ENCODE data around the gene PLS1.
A peak's percentile ranks its signal among the peaks of the same experiment; 100 is the strongest.
"Not testable (repeated sequence)": the region's sequence is repeated elsewhere in the genome, so short reads cannot be mapped to it uniquely, and the experiment has no call there.

The PLS1 gene

DNA sequence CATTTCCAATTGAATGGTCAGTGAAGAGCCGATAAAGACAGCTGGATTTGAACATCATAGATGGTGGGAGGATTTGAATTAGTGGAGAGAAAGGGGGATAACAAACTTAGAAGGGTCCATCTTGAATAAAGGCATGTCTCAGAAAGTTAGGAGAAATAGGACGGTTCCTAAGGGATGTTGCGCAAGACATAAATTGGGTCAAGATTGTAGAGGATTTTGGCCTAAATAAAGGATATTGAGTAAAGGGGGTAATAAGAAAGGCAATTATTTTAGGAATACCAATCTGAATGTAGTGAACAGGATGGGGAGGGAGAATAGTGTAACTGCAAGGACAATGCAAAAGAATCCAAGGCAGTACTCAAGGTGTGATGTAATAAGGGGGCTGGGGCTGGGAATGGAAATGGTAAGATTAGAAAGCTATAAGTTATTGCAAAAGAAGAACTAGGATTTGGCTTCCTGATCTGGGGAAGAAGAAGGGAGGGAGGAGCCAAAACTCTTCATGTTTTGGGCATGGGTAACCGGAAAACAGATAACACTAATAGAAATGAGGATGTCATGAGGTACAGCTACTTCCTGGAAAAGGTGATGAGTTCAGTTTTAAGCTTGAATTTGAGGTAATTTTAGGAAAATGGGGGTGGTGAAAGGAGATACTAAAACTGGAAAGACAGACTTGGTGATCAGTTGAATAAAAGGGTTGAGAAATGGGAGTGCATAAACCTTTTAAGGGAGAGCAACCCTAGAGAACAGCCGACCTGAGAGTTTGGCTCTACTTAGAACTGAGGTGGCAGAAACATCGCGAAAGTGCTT lies 110.3 kb downstream of the PLS1 start:
- DNase-seq: no peak

DNA sequence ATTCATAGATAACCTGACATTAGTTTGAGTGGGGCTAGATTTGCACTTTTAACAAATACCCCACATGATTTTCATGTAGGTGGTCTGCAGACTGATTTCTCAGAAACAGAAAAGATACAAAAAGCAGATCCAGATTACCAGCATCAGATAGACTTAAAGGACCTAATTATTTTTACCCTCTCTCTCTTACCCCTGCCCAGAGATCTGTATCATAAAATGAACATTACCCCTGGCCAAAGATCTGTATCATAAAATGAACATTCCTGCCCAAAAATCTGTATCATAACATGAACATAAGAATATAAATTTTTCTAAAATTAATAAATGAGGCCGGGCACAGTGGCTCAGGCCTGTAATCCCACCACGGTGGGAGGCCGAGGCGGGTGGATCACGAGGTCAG lies 113.0 kb downstream of the PLS1 start:
- DNase-seq: no peak

DNA sequence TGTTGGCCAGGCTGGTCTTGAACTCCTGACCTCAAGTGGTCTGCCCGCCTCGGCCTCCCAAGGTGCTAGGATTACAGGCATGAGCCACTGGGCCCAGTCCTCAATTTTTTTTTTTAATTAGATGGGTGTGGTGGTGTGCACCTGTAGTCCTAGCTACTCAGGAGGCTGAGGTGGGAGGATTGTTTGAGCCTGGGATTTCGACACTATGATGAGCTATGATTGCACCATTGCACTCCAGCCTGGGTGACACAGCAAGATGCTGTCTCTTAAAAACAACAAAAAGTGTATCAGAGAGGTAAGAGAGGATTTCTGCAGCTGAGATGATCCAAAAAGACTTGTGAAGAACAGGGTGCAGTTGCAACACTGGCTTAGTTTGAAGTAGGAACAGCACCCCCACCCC lies 118.7 kb downstream of the PLS1 start:
- not testable (repeated sequence) for DNase-seq

DNA sequence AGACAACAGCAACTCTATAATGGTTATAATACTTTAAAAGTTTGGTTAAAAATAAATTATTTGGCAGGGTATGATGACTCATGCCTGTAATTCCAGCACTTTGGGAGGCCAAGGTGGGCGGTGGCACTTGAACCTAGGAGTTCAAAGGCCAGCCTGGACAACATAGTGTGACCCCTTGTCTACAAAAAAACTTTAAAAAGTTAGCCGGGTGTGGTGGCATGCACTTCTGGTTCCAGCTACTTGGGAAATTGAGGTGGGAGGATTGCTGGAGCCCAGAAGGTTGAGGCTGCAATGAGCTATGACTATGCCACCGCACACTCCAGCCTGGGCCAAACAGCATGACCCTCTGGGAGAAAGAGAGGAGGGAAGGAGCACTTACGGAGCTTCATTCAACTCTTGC lies 119.9 kb downstream of the PLS1 start:
- no peak for DNase-seq

DNA sequence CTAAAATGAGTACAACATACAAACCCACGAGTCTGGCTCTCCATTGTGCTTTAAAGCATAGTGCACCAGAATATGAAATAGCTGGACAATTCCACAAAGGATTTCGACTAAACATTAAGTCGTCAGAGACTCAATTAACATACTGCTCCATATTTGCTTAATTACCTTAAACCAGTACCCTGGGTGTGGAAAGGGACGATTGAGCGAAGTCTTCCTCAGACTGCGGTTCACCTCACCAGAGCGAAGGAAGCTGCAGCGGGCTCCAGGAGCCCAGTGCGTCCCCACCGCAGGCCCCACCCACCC lies 127.4 kb downstream of the PLS1 start:
- no peak for DNase-seq

DNA sequence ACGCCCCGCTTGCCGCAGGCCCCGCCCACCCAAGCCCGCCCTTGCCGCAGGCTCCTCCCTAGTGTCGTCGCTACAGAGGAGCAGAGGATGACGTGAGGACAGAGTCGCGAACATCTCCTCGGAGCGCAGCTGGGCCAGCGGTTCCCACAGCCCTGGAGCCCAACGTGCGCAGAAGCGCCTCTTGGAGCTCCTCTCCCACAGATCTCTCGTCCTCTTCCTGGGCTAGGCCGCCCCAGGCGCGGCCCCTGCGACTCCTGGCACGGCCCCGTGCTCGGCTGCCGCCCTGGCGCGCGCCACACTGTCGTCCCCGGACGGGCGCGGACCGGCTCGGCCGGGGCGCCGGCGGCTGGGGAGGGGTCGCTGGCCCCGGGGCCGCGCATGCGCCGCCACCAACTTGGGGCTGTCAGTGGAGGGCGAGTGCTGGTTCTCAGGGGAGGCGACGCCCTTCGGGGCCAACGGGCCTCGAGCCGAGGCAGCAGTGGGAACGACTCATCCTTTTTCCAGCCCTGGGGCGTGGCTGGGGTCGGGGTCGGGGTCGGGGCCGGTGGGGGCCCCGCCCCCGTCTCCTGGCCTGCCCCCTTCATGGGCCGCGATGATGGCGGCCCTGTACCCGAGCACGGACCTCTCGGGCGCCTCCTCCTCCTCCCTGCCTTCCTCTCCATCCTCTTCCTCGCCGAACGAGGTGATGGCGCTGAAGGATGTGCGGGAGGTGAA lies 127.9 kb downstream of the PLS1 start, which contains the start of gene TRPC1:
Gene TRPC1 (plus strand): TSS at position 67 of the 714 bp plus-strand sequence. CDS start 526 bp downstream, at position 593.
- DNase-seq: peak; percentile 88

DNA sequence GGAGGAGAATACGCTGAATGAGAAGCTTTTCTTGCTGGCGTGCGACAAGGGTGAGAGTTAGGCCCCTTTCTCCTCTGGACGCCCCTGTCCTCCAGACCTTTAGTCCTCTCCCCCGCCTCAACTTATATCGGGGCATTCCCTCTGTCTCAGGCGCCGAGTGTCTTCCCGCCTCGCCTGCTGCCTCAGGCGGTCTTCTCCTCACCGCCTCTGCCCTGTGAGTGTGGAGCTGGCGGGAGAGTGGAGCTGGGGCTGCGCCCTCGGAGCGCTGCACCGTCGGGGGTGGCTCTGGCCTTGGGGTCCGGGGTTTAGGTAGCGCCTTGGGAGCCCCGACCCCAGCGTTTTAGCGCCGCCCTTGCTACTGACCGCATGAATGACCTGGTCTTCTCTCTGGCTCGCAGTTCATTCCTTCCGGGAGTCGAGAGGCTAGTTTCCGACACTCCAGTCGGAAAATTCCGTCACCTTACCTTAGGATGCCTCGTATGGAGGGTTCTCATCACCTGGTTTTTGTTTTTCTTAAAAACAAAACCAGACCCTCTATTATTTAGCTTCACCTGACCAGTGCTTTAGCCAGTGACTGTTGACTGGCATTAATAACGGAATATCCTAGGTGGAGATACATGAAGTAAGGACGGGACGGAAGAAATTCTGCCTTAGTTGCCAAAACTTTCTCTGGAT lies 128.6 kb downstream of the PLS1 start:
- DNase-seq: peak; percentile 75

DNA sequence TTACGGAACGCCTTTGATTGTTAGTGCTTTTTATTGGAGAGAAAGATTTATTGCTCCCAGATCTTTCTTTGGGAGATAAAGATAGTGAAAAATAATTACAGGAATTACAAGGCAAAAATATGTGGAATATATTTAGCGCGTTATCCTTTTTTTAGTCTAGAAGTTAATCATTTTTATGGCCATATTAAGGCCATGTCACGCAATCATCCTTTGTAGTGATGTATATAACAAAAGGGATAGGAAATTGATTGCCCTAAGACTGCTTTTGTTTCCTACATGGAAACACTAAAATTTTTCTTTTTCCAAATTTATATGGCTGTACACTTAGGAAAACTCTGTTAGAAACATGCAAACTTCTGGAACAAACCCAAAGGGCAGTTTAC lies 129.2 kb downstream of the PLS1 start:
- DNase-seq: no peak

DNA sequence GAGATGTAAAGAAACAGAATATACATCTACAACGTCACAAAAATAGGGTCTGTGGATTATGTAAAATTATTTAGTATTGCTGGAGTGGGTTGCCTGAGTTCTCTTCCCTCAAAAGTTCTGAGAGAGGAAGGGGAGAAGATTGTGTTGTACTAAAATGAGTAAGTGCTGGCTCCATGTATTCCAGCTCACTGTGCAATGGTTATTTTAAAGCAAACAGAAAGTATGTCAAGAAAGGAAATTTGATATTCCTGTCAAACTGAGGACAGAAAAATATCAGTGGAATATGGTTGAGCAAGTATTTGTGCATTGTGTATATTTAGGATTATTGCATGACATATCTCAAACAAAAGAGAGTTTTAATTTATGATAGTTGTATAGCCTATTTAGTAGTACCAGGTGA lies 129.8 kb downstream of the PLS1 start:
- DNase-seq: no peak

DNA sequence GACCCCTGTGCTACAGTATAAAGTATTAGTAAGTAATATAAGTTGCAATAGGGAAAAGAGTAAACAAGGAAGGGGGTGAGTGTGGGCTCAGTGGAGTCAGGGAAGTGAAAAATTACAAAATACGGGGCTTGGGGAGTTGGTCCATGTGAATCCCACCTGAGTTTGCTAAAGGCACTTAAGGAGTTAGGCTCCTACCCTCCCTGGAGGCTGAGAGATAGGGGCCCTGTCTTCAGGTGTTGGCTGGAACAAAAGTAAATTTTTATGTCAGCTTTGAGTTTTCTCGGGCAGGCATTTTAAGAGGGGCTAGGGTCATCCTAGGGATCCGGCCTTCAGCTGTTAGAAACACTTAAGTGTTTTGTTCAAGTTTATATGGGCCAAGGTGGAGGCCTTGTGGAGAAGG lies 135.9 kb downstream of the PLS1 start:
- DNase-seq: no peak

DNA sequence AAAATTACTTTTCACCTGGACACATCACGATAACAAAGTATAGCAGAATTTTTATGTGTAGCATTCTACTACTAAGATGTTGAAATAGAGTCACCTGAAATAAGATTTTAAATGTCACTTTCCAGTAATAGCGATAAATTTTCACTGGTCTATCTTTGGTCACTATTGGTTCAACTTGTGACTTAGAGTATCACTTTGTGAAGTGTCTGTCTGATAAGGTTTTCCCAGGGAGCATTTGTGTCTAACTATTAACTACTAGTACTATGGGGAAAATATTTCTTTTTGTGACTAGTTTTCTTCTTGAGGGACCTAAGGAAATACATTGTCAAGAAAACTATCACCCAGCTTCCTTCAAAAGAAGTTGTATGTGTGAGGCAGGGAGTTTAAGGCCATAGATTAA lies 138.6 kb downstream of the PLS1 start:
- no peak for DNase-seq

GRCh38 chr3:142735462-142735861 lies 139.3 kb downstream of the PLS1 start:
- no peak for DNase-seq

- no peak for DNase-seq
Measured at GRCh38 chr3:142738396-142738795, 142.2 kb downstream of the PLS1 start.

DNA sequence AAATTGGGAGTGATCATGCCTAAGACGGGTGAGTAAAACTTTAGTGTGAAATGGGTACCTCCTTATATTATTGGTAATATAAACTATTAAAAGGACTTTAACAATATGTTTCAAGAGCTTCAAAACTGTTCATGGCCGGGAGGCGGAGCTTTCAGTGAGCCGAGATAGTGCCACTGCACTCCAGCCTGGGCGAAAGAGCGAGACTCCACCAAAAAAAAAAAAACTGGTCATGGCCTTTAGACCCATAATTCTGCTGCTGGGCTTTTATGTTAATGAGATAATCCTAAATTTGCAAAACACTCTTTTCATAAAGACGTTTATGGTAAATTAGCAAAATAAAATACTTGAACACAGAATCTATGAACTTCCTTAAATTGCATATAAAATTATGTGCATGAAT lies 150.5 kb downstream of the PLS1 start:
- DNase-seq: no peak

DNA sequence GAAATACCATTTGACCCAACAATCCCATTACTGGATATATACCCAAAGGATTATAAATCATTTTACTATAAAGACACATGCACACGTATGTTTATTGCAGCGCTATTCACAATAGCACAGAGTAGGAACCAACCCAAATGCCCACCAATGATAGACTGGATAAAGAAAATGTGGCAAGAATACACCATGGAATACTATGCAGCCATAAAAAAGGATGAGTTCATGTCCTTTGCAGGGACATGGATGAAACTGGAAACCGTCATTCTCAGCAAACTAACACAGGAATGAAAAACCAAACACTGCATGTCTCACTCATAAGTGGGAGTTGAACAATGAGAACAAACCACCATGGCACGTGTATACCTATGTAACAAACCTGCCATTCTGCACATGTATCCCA lies 154.3 kb downstream of the PLS1 start:
- not testable (repeated sequence) for DNase-seq

DNA sequence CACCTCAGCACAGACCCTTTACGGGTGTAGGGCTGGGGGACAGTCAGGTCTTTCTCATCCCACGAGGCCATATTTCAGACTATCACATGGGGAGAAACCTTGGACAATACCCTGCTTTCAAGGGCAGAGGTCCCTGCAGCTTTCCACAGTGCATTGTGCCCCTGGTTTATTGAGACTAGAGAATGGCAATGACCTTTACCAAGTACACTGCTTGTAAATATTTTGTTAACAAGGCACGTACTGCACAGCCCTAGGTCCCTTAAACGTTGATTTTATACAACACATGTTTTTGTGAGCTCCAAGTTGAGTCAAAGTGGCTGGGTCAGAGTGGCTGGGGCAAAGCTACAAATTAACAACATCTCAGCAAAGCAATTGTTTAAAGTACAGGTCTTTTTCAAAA lies 156.4 kb downstream of the PLS1 start:
- not testable (repeated sequence) for DNase-seq

DNA sequence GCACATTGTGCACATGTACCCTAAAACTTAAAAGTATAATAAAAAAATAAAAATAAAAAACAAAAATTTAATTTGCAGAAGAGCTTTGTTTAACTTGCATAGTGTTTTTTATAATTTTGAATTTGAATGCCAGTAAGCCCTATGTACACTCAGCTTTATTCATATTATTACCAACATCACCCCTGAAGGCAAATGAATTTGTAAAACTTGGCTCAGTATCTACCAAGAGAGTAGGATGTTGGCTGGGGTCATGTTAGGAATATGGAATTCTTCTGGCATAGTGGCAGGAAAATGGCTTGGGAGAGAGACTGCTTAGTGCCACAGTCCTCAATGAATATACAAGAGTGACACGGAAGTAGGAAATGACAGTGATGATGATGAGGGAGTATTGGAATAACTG lies 158.3 kb downstream of the PLS1 start:
- DNase-seq: no peak
